GM13977 (cell line): ENCODE measurements around the gene NLRX1.

Experiments
- DNase-seq: peaks from one replicate; pipeline ENCODE4 v3.0.0; 2012; ENCODE audit warnings: low spot score
- CTCF ChIP-seq: IDR thresholded peaks from 2 replicates; pipeline ENCODE4 v1.5.1; 2012; ENCODE audit warnings: mild to moderate bottlenecking, control low read depth; ENCODE audit not compliant: insufficient read depth; ENCODE audit errors: extremely low read depth, missing control alignments
- in situ Hi-C: fragments of 300-500 bp; cut with MboI; formaldehyde crosslinking; loops from one replicate; pipeline ENCODE4 v1.12.0; 2022; ENCODE audit warnings: low sequenced_read_pairs, low pct_unique_long_range_greater_than_20kb, mixed read lengths, inconsistent platforms; ENCODE audit not compliant: unreplicated experiment

Gene NLRX1, protein sequence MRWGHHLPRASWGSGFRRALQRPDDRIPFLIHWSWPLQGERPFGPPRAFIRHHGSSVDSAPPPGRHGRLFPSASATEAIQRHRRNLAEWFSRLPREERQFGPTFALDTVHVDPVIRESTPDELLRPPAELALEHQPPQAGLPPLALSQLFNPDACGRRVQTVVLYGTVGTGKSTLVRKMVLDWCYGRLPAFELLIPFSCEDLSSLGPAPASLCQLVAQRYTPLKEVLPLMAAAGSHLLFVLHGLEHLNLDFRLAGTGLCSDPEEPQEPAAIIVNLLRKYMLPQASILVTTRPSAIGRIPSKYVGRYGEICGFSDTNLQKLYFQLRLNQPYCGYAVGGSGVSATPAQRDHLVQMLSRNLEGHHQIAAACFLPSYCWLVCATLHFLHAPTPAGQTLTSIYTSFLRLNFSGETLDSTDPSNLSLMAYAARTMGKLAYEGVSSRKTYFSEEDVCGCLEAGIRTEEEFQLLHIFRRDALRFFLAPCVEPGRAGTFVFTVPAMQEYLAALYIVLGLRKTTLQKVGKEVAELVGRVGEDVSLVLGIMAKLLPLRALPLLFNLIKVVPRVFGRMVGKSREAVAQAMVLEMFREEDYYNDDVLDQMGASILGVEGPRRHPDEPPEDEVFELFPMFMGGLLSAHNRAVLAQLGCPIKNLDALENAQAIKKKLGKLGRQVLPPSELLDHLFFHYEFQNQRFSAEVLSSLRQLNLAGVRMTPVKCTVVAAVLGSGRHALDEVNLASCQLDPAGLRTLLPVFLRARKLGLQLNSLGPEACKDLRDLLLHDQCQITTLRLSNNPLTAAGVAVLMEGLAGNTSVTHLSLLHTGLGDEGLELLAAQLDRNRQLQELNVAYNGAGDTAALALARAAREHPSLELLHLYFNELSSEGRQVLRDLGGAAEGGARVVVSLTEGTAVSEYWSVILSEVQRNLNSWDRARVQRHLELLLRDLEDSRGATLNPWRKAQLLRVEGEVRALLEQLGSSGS

GRCh38 chr11:119168471-119169281, at the start of gene NLRX1:
Gene NLRX1, plus strand, starts transcription at chr11:119168725. Its CDS starts 2,679 bp downstream, at chr11:119171404.
- in situ Hi-C loops: no loop called here
- DNase-seq: peak; percentile 97
- TF ChIP-seq CTCF: peak; percentile 91

DNA sequence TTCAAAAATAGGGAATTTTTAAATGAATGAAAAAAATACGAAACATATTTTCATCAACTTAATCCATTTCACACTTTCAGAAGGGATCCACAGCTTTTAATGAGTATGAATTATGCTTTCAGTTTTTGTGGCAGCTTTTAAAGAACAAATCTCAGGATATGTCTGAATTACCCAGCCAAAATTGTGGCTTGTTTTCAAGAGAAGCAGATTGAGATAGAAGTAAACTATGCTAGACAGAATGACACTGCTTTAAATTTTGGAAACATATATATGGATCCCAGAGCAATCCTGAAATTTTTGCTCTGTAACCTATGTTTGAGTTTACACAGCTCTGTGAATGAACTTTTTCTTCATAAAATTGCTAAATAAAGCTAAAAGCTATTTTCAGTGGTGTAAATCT, 49.6 kb upstream of the NLRX1 start:
- in situ Hi-C loops: no loop called here
- TF ChIP-seq CTCF: no peak
- no peak for DNase-seq

- in situ Hi-C loops: no loop called here
- DNase-seq: no peak
- no peak for TF ChIP-seq CTCF
These were observed 47.9 kb upstream of the NLRX1 start for GRCh38 chr11:119120639-119121007.

DNA sequence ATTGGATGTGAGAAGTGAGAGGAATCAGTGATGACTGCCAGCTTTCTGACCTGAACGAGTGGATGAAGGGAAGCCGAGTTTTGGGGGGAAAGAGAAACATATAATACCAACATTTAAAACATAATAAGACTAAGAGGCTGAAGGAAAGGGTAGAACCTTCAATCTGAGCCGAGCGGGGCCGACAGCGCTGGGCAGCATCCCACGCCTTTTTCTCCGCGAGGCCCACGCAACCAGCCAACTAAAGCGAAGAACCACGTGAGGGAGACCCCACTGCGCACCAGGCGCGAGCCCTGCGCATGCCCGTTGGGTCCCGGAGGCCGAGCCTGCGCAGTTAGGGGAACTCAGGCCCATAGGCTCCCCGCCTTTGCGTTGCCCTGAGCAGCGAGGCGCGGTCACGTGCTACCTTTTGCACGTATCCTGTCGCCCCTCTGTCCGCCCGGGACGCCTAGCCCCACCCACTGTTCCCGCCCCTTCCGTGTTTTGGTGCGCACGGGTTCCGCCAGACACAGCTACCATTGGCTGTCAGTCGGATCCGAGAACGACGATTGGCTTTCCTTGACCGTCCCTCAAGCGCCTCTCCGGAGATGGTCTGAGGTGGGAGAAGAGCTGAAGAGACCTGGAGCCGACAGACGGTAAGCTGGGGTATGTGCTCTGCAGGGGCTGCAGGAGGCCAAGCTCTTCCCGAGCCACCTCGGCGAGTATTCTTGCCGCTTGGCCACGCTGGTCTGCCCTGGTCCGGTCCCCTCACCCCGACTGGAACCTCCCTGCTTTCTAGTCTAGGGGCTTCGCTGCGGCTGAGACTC, 47.3 kb upstream of the NLRX1 start, which contains the start of gene HINFP:
Gene HINFP (plus strand): TSS at position 573 of the 803 bp plus-strand sequence. CDS start 5,365 bp downstream, outside the sequence.
- in situ Hi-C loops: no loop called here
- TF ChIP-seq CTCF: no peak
- DNase-seq: peak; percentile 97

- DNase-seq: no peak
- in situ Hi-C loops: no loop called here
- TF ChIP-seq CTCF: no peak
These were observed 46.8 kb upstream of the NLRX1 start for GRCh38 chr11:119121811-119122124.

DNA sequence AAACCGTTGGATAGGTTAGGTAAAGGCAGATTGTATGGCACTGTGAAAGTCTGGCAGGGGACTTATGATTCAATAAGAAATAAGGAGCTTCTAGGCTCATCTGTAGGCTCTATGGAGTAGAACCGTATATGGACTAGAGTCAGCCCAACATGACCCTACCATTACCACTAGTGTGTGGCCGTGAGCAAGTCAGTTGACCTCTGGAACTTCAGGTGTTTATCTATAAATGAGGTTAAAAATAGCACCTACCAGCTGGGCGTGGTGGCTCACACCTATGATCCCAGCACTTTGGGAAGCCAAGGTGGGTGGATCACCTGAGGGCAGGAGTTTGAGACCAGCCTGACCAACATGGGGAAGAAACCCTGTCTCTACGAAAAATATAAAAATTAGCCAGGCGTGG, 42.7 kb upstream of the NLRX1 start:
- TF ChIP-seq CTCF: no peak
- no peak for DNase-seq
- in situ Hi-C loops: no loop called here
